ENCODE data around the gene ANK2.

Gene ANK2

DNA sequence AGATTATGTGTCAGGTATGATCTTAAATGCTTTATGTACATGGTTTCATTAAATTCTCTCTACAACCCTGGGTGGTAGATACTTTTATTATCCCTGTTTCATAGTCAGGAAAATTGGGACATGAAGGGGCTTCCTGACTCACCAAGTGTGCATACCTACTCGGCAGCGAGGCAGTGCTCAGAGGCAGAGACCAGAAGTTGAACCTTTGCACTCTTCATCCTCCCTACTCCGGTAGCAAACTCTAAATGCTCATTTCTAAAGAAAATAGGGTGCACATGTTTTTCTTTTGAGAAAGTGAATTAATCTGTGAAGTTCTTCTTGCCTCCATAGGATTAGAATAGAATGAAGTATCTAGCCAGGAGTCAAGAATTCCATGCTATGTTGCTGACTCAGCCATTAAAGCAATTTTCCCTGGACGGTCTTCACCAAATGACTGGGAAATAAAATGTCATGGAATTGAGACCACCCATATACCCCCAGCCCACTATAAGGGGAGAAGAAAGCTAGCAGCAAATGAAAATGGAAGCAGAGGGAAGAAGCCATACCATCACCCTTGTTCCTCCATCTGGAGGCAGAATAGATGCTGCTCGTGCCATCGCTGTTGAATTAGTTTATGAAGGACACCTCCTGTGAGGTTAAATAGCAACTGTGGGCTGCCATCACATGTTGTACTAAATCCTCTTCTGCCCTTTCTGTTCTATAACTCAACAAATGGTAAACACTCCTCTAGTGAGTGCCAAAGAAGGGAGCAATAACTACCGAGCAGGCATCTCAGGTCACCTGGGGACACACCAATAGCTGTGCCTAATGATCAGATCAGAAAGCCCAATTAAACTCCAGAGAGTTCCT, 356.6 kb downstream of the ANK2 start:
- TF ChIP-seq CTCF (conservative IDR thresholded peaks at IDR 0.05; ENCODE audit: low read length) (no peak), EZH2phosphoT487 (IDR thresholded peaks at IDR 0.05; ENCODE audit: borderline replicate concordance) (no peak)
- Histone ChIP-seq H3K79me2 (ENCODE audit: insufficient read depth, low read length) (no peaks in the 10 kb centered on the region), H3K36me3 (ENCODE audit: insufficient read depth, low read length) (no peaks in the 10 kb centered on the region), H3K9me3 (ENCODE audit: insufficient read depth, low read depth, low read length) (no peaks in the 10 kb centered on the region), H4K20me1 (ENCODE audit: insufficient read depth, low read length, poor library complexity, severe bottlenecking) (no peaks in the 10 kb centered on the region), H2AFZ (ENCODE audit: low read length) (no peak overlapping the region), H3K4me1 (ENCODE audit: insufficient read depth, low read length, poor library complexity, severe bottlenecking) (no peaks in the 10 kb centered on the region), H3F3A (ENCODE audit: low read depth) (no peaks in the 10 kb centered on the region), H3K9ac (ENCODE audit: low read depth, low read length, poor library complexity, severe bottlenecking) (no peak overlapping the region), H3K4me3 (ENCODE audit: low read length, poor library complexity, severe bottlenecking) (no peak overlapping the region), H3K9me2 (replicated peaks; ENCODE audit: low read depth, low read length) (no peaks in the 10 kb centered on the region), H3K27me3 (ENCODE audit: insufficient read depth, low read length, poor library complexity, severe bottlenecking) (no peaks in the 10 kb centered on the region), H3K4me2 (ENCODE audit: low read depth, low read length, poor library complexity, severe bottlenecking) (no peak overlapping the region)

DNA sequence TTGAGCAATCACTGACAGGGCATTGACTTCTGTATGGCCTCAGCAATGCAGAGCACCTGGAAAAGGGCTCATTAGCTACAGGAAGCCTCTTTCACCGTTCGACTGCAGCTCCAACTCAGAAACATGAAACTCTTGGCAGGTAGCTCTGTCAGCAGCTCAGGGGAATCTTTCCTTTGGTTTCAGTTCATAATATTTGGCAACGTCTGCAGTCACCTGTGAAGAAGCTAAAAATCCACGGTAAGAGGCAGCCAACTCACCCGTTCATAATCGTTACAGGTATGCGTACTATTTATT, 357.2 kb downstream of the ANK2 start:
- H3K79me2 ChIP-seq (ENCODE audit: insufficient read depth, low read length) = no peaks in the 10 kb centered on the region
- H4K20me1 ChIP-seq (ENCODE audit: insufficient read depth, low read length, poor library complexity, severe bottlenecking) = no peaks in the 10 kb centered on the region
- H3K9me3 ChIP-seq (ENCODE audit: insufficient read depth, low read depth, low read length) = no peaks in the 10 kb centered on the region
- H3K4me2 ChIP-seq (ENCODE audit: low read depth, low read length, poor library complexity, severe bottlenecking) = no peak overlapping the region
- H3K9ac ChIP-seq (ENCODE audit: low read depth, low read length, poor library complexity, severe bottlenecking) = no peak overlapping the region
- no peak overlapping the region for H3K4me3 ChIP-seq (ENCODE audit: low read length, poor library complexity, severe bottlenecking)
- H3K9me2 ChIP-seq (replicated peaks; ENCODE audit: low read depth, low read length) = no peaks in the 10 kb centered on the region
- H2AFZ ChIP-seq (ENCODE audit: low read length) = no peak overlapping the region
- H3F3A ChIP-seq (ENCODE audit: low read depth) = no peaks in the 10 kb centered on the region
- TF ChIP-seq EZH2phosphoT487 (IDR thresholded peaks at IDR 0.05; ENCODE audit: borderline replicate concordance) = no peak
- TF ChIP-seq CTCF (conservative IDR thresholded peaks at IDR 0.05; ENCODE audit: low read length) = no peak
- no peaks in the 10 kb centered on the region for H3K27me3 ChIP-seq (ENCODE audit: insufficient read depth, low read length, poor library complexity, severe bottlenecking)
- H3K36me3 ChIP-seq (ENCODE audit: insufficient read depth, low read length) = no peaks in the 10 kb centered on the region
- H3K4me1 ChIP-seq (ENCODE audit: insufficient read depth, low read length, poor library complexity, severe bottlenecking) = no peaks in the 10 kb centered on the region

DNA sequence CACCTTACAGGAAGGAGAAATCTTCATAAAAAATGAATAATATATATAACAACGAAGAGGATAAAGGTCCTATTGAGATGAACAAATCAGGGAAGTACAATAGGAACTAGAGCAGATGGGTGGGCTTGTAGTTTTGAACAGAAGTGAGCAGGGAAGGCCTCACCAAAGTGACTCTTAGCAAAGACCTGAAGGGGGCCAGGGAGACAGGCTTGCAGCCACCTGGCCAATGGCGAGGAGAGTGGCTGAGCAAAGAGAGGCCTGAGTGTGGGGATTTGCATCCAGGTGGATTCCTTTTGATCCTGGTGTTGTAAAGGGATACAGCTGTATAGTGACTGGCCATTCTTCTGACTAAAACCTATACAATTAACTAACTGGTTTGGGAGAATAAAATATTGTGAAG, 358.0 kb downstream of the ANK2 start:
- H3K4me2 ChIP-seq (ENCODE audit: low read depth, low read length, poor library complexity, severe bottlenecking) = no peak overlapping the region
- no peaks in the 10 kb centered on the region for H3K9me3 ChIP-seq (ENCODE audit: insufficient read depth, low read depth, low read length)
- no peaks in the 10 kb centered on the region for H3K9me2 ChIP-seq (replicated peaks; ENCODE audit: low read depth, low read length)
- H3K9ac ChIP-seq (ENCODE audit: low read depth, low read length, poor library complexity, severe bottlenecking) = no peak overlapping the region
- H3K27me3 ChIP-seq (ENCODE audit: insufficient read depth, low read length, poor library complexity, severe bottlenecking) = no peaks in the 10 kb centered on the region
- no peak overlapping the region for H2AFZ ChIP-seq (ENCODE audit: low read length)
- H3K4me1 ChIP-seq (ENCODE audit: insufficient read depth, low read length, poor library complexity, severe bottlenecking) = no peaks in the 10 kb centered on the region
- no peak for TF ChIP-seq EZH2phosphoT487 (IDR thresholded peaks at IDR 0.05; ENCODE audit: borderline replicate concordance)
- no peak for TF ChIP-seq CTCF (conservative IDR thresholded peaks at IDR 0.05; ENCODE audit: low read length)
- no peaks in the 10 kb centered on the region for H3K36me3 ChIP-seq (ENCODE audit: insufficient read depth, low read length)
- H3K4me3 ChIP-seq (ENCODE audit: low read length, poor library complexity, severe bottlenecking) = no peak overlapping the region
- no peaks in the 10 kb centered on the region for H4K20me1 ChIP-seq (ENCODE audit: insufficient read depth, low read length, poor library complexity, severe bottlenecking)
- H3F3A ChIP-seq (ENCODE audit: low read depth) = no peaks in the 10 kb centered on the region
- H3K79me2 ChIP-seq (ENCODE audit: insufficient read depth, low read length) = no peaks in the 10 kb centered on the region

Measured in Loucy (cell line).